ENCODE data around the gene DPP10.

GRCh38 chr2:115162494-115163293 is 720.3 kb downstream of the DPP10 start:
- no peak for TF ChIP-seq CTCF (IDR thresholded peaks at IDR 0.05)
- no peak for TF ChIP-seq POLR2A (IDR thresholded peaks at IDR 0.05)
